ENCODE measurements around the gene CENPQ. TPM values are rescaled to one million over a fixed set of nuclear protein-coding genes. Genes with fewer than 3 reads are reported as not detected.

The CENPQ gene
- total and polyA plus RNA-seq, 2 of the 13 experiments (the other 11 are each of a cell fraction or from before 2014, with no cell fraction given) = 9.1 to 20.1 TPM

DNA sequence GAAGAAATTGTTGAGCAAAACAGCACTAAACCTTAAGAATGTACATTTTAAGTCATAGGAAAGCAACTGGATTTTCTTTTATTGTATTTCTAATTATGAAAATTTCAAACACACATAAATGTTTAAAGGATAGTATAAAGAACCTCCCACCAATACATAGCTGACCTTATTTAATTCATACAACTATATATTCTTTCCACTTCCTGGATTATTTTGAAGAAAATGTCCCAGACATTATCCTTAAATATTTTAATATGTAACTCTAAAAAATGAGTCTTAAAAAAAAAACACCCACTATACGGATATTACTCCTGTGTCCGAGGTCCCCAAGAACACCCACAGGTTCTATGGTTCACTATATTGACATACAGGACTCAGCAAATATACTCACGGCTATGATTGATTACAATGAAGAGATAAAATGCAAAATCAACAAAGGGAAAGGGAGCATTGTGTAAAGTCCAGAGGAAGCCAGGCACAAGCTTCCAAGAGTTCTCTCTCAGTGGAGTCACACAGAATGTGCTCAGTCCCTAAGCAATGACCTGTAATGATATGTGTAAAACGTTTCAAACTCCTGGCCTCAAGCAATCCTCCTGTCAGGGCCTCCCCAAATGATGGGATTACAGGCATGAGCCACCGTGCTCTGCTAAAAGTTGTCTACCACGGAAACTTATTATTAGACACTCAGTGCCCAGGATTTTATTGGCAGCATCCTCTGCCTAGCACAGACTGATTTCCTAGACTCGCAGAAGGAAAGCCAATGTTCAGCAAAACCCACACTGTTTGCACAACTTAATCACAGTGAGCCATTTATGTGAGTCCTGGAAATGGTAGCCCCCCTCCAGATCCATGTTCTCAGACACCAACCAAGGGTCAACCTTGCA, 59.8 kb downstream of the CENPQ start (continued):
- TF ChIP-seq, protein P1, sequence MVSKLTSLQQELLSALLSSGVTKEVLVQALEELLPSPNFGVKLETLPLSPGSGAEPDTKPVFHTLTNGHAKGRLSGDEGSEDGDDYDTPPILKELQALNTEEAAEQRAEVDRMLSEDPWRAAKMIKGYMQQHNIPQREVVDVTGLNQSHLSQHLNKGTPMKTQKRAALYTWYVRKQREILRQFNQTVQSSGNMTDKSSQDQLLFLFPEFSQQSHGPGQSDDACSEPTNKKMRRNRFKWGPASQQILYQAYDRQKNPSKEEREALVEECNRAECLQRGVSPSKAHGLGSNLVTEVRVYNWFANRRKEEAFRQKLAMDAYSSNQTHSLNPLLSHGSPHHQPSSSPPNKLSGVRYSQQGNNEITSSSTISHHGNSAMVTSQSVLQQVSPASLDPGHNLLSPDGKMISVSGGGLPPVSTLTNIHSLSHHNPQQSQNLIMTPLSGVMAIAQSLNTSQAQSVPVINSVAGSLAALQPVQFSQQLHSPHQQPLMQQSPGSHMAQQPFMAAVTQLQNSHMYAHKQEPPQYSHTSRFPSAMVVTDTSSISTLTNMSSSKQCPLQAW (CRISPR knock-in tag; IDR thresholded peaks at IDR 0.05) = peak; percentile 72; the same call in 1 of the 2 replicates
- TF ChIP-seq TBX3 (IDR thresholded peaks at IDR 0.05; ENCODE audit: borderline replicate concordance) (peak; percentile 98), ZNF451 (CRISPR knock-in tag; IDR thresholded peaks at IDR 0.05) (no peak; the same call in 1 of the 2 replicates), JUNB (CRISPR knock-in tag; IDR thresholded peaks at IDR 0.05; ENCODE audit: borderline replicate concordance) (peak; percentile 60; the same call in 1 of the 2 replicates), NR2F2 (IDR thresholded peaks at IDR 0.05; ENCODE audit: borderline replicate concordance, low read depth) (peak; percentile 90), SP140L (CRISPR knock-in tag; IDR thresholded peaks at IDR 0.05; ENCODE audit: borderline replicate concordance) (0 out of 2 replicates have a peak, but pooled peaks have one; percentile 92), ZSCAN9 (CRISPR knock-in tag; IDR thresholded peaks at IDR 0.05; ENCODE audit: borderline replicate concordance) (peak; percentile 90), FOXA3 (CRISPR knock-in tag; IDR thresholded peaks at IDR 0.05) (peak; percentile 100), ADNP (CRISPR knock-in tag; IDR thresholded peaks at IDR 0.05) (peak; percentile 75; the same call in 1 of the 2 replicates), ZNF337 (CRISPR knock-in tag; IDR thresholded peaks at IDR 0.05; ENCODE audit: borderline replicate concordance, low read depth) (peak; percentile 50; the same call in 1 of the 2 replicates), KLF12 (CRISPR knock-in tag; IDR thresholded peaks at IDR 0.05; ENCODE audit: borderline replicate concordance) (no peak)
- TF ChIP-seq, protein P2, sequence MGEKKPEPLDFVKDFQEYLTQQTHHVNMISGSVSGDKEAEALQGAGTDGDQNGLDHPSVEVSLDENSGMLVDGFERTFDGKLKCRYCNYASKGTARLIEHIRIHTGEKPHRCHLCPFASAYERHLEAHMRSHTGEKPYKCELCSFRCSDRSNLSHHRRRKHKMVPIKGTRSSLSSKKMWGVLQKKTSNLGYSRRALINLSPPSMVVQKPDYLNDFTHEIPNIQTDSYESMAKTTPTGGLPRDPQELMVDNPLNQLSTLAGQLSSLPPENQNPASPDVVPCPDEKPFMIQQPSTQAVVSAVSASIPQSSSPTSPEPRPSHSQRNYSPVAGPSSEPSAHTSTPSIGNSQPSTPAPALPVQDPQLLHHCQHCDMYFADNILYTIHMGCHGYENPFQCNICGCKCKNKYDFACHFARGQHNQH (CRISPR knock-in tag; IDR thresholded peaks at IDR 0.05) = peak; percentile 92
- TF ChIP-seq, protein P3, sequence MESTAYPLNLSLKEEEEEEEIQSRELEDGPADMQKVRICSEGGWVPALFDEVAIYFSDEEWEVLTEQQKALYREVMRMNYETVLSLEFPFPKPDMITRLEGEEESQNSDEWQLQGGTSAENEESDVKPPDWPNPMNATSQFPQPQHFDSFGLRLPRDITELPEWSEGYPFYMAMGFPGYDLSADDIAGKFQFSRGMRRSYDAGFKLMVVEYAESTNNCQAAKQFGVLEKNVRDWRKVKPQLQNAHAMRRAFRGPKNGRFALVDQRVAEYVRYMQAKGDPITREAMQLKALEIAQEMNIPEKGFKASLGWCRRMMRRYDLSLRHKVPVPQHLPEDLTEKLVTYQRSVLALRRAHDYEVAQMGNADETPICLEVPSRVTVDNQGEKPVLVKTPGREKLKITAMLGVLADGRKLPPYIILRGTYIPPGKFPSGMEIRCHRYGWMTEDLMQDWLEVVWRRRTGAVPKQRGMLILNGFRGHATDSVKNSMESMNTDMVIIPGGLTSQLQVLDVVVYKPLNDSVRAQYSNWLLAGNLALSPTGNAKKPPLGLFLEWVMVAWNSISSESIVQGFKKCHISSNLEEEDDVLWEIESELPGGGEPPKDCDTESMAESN (CRISPR knock-in tag; conservative IDR thresholded peaks at IDR 0.05) = 0 out of 2 replicates have a peak, but pooled peaks have one; percentile 20
- TF ChIP-seq, protein P4, sequence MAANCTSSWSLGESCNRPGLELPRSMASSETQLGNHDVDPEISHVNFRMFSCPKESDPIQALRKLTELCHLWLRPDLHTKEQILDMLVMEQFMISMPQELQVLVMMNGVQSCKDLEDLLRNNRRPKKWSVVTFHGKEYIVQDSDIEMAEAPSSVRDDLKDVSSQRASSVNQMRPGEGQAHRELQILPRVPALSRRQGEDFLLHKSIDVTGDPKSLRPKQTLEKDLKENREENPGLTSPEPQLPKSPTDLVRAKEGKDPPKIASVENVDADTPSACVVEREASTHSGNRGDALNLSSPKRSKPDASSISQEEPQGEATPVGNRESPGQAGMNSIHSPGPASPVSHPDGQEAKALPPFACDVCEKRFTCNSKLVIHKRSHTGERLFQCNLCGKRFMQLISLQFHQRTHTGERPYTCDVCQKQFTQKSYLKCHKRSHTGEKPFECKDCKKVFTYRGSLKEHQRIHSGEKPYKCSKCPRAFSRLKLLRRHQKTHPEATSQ (CRISPR knock-in tag; IDR thresholded peaks at IDR 0.05; ENCODE audit: borderline replicate concordance) = peak; percentile 67; the same call in 1 of the 2 replicates
- TF ChIP-seq, protein P5, sequence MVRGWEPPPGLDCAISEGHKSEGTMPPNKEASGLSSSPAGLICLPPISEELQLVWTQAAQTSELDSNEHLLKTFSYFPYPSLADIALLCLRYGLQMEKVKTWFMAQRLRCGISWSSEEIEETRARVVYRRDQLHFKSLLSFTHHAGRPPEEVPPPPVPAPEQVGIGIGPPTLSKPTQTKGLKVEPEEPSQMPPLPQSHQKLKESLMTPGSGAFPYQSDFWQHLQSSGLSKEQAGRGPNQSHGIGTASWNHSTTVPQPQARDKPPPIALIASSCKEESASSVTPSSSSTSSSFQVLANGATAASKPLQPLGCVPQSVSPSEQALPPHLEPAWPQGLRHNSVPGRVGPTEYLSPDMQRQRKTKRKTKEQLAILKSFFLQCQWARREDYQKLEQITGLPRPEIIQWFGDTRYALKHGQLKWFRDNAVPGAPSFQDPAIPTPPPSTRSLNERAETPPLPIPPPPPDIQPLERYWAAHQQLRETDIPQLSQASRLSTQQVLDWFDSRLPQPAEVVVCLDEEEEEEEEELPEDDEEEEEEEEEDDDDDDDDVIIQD (CRISPR knock-in tag; IDR thresholded peaks at IDR 0.05; ENCODE audit: low read depth) = peak; percentile 95
- TF ChIP-seq, protein P6, sequence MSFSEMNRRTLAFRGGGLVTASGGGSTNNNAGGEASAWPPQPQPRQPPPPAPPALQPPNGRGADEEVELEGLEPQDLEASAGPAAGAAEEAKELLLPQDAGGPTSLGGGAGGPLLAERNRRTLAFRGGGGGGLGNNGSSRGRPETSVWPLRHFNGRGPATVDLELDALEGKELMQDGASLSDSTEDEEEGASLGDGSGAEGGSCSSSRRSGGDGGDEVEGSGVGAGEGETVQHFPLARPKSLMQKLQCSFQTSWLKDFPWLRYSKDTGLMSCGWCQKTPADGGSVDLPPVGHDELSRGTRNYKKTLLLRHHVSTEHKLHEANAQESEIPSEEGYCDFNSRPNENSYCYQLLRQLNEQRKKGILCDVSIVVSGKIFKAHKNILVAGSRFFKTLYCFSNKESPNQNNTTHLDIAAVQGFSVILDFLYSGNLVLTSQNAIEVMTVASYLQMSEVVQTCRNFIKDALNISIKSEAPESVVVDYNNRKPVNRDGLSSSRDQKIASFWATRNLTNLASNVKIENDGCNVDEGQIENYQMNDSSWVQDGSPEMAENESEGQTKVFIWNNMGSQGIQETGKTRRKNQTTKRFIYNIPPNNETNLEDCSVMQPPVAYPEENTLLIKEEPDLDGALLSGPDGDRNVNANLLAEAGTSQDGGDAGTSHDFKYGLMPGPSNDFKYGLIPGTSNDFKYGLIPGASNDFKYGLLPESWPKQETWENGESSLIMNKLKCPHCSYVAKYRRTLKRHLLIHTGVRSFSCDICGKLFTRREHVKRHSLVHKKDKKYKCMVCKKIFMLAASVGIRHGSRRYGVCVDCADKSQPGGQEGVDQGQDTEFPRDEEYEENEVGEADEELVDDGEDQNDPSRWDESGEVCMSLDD (CRISPR knock-in tag; IDR thresholded peaks at IDR 0.05; ENCODE audit: borderline replicate concordance) = peak; percentile 76; the same call in 1 of the 2 replicates
